Testis (tissue), 3 donors: ENCODE measurements around the gene CTNNB1. TPM values are rescaled to one million over a fixed set of nuclear protein-coding genes. Genes with fewer than 3 reads are reported as not detected.

Source experiments
- DNase-seq: peaks from one replicate; pipeline ENCODE4 v3.0.0-alpha.2; 2019
- H3K27ac ChIP-seq, 2 donors: fragments of 200-600 bp; sonication (generic); one replicate each; pipeline ENCODE4 v1.5.1; 2019
- H3K27me3 ChIP-seq: fragments of 200-600 bp; sonication (generic); one replicate; pipeline ENCODE4 v1.5.1; 2019
- H3K36me3 ChIP-seq: fragments of 200-600 bp; sonication (generic); one replicate; pipeline ENCODE4 v1.5.1; 2017; ENCODE audit warnings: low read depth; ENCODE audit errors: missing control alignments
- H3K4me1 ChIP-seq: fragments of 200-600 bp; sonication (generic); one replicate; pipeline ENCODE4 v1.5.1; 2019
- H3K4me3 ChIP-seq, 2 donors: fragments of 200-600 bp; sonication (generic); one replicate each; pipeline ENCODE4 v1.5.1; 2017 to 2019
- H3K9me3 ChIP-seq: fragments of 200-600 bp; sonication (generic); one replicate; pipeline ENCODE4 v1.5.1; 2017
- CTCF ChIP-seq, 3 experiments: fragments of 450-650 bp in 2 of 3; fragments of 200-600 bp in 1 of 3; sonication (generic) in 1 of 3; IDR thresholded peaks; one replicate each; pipeline ENCODE4 v1.5.1; 2016 to 2019; ENCODE audit warnings: antibody characterized with exemption in 3 of 3, mild to moderate bottlenecking in 2 of 3, moderate library complexity in 1 of 3
- POLR2A ChIP-seq: fragments of 450-650 bp; IDR thresholded peaks from one replicate; pipeline ENCODE4 v1.6.1; 2017; ENCODE audit warnings: antibody characterized with exemption, mild to moderate bottlenecking, moderate library complexity
- WGBS, 2 donors: methylation state at CpG; one replicate each; pipeline ENCODE4 v1.1.5; 2018; 5-methylcytosine and 5-hydroxymethylcytosine counted together
- intact Hi-C: fragments of 100-400 bp; cut with DNase I; formaldehyde crosslinking; loops from one replicate; pipeline ENCODE4 v1.15.1; 2023; ENCODE audit warnings: low total_unique reads
- polyA plus RNA-seq: library from polyadenylated mRNA; stranded (reverse); fragments of 350-450 nt; fragmentation: Illumina TruSeq; extraction: RNeasy Lipid Tissue Mini Kit (QIAGEN cat#74804); gene quantifications from one replicate; pipeline ENCODE4 v1.2.3, GENCODE V29; 2014; ENCODE audit warnings: low read depth, low replicate concordance; ENCODE audit not compliant: insufficient read depth
- total RNA-seq, 2 donors: library from RNA; depleted of rRNA; stranded (reverse); fragments of >200 nt; gene quantifications; one replicate each; pipeline ENCODE4 v1.2.3, GENCODE V29; 2016

CTNNB1 gene
- total and polyA plus RNA-seq, 3 donors from 2014 or later: 146 to 379 (median 293) TPM

DNA sequence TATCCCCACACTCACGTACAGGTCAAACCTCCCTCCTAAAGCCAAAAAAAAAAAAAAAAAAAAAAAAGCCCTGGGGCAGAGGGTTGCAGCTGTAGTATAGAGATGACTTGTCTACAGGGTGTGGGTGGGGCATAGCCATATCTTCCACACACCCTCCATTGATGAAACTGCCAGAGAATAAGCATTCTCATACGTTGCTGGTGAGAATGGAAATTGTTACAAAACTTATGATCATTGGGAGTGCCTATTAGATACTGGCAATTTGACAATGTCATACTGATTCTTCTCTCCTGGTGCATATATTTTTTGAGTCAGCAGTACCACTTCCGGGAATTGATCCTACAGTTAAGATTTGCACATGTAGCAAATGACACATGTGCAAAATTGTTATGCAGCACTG, 11.0 kb upstream of the CTNNB1 start:
- 75 to 80% methylated on average over 3 of the region's 3 CpGs for WGBS, 2 donors
- Histone ChIP-seq H3K4me3 (no peak overlapping the region), H3K27me3 (no peaks in the 10 kb centered on the region), H3K9me3 (no peaks in the 10 kb centered on the region), H3K4me1 (no peaks in the 10 kb centered on the region), H3K36me3 (no peaks in the 10 kb centered on the region), H3K27ac (no peak overlapping the region)
- intact Hi-C loops: no loop called here
- TF ChIP-seq CTCF (IDR thresholded peaks at IDR 0.05): no peak
- TF ChIP-seq POLR2A: no peak
- DNase-seq: no peak

DNA sequence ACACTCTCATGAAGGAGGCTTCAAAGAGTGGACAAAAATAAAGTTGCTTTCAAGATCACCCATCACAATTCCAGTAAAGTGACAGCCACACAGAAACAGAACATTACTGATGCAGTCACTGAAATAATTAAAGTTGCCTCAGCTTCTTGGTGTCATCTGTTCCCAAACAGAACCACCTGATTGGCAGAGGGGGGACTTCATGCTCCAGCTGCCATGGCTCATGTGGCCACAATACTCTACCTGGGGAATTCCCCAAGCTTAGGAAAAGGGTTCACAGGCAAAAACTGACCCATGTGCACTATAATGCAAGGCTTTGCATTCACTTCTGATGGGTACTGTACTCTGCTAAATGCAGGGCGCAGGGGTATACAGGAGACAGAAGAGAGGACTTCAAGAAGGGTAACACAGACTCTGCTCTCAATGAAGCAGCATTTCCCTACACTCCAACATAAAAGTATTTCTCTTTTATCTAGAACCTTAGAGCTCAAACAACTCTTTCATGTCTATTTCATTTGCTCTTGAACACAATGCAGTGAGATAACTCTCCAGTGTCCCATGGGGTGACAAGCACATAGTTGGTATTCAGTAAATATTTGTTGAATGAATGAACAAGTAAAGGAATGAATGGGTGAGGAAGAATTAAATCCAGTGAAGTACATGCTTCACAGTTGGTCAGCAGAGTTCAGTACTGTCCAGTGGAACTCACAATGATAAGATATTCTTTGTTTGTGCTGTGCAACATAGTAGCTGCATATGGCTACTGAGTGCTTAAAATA, 8.6 kb upstream of the CTNNB1 start:
- DNase-seq: no peak
- H3K4me1 ChIP-seq: no peaks in the 10 kb centered on the region
- no peak overlapping the region for H3K4me3 ChIP-seq
- H3K9me3 ChIP-seq: no peaks in the 10 kb centered on the region
- H3K27me3 ChIP-seq: no peaks in the 10 kb centered on the region
- 88 to 89% methylated on average over 1 of the region's 1 CpG for WGBS, 2 donors
- no peak overlapping the region for H3K27ac ChIP-seq
- intact Hi-C loops: no loop called here
- TF ChIP-seq CTCF (IDR thresholded peaks at IDR 0.05): no peak
- H3K36me3 ChIP-seq: no peaks in the 10 kb centered on the region

DNA sequence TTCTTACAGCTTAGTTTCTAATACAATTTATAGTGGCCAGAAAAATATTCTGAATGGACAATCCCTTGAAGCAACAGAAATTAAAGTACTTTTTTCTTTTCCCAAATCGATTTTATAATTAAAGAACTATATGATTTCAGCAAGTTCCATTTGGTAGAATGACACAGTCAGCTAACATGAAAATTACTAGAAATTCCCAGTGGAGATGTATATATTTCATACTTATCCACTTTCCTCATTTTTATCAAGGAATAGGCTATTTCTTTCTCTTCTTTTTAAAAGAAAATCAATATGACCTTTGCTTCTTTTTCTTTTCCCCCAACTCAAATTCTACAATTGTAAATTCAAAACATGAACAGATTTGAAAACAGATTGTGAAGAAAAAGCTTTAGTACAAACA, 6.4 kb upstream of the CTNNB1 start:
- intact Hi-C loops: no loop called here
- H3K4me1 ChIP-seq: no peaks in the 10 kb centered on the region
- no peaks in the 10 kb centered on the region for H3K9me3 ChIP-seq
- no peak for TF ChIP-seq CTCF (IDR thresholded peaks at IDR 0.05)
- no peak for TF ChIP-seq POLR2A
- 85 to 88% methylated on average over 1 of the region's 1 CpG for WGBS, 2 donors
- no peak overlapping the region for H3K27ac ChIP-seq
- H3K36me3 ChIP-seq: no peaks in the 10 kb centered on the region
- DNase-seq: no peak
- no peaks in the 10 kb centered on the region for H3K27me3 ChIP-seq
- H3K4me3 ChIP-seq: no peak overlapping the region

DNA sequence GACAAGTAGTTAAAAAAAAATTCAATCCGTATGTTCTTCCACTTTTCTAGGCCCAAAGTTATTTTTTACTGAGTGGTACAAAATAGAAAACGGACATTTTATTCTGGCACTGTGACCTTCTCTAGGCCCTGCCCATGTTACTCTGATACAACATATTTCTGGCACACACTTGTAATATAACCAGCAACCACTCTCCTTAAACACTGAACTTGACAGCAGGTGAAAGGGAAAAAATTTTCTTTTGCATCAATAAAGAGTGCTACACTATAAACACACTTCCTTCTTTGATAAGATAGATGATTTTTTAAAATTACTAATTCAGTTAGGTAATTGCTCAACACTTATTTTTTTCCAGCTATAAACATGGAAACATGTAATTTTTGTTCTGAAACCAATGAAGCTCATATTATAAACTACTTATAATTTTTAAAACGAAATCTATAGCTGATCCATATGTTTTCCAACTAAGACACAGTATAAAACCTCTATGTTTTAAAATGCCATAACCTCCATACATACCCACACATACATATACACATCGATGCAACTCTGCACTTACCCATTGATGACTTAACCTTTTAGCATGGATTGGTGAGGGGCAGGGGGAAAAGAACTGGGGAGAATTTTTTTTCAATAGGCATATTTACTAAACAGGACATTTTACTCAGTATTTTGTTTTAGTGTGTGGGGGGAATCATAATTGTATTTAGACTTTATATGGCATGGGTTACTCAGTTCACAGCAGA, 5.3 kb upstream of the CTNNB1 start:
- Histone ChIP-seq H3K9me3 (no peaks in the 10 kb centered on the region), H3K36me3 (no peaks in the 10 kb centered on the region), H3K4me3 (no peak overlapping the region), H3K27me3 (no peaks in the 10 kb centered on the region), H3K4me1 (no peaks in the 10 kb centered on the region), H3K27ac (no peak overlapping the region)
- WGBS, 2 donors: 68 to 81% methylated on average over 4 of the region's 4 CpGs
- no peak for TF ChIP-seq CTCF (IDR thresholded peaks at IDR 0.05)
- no peak for TF ChIP-seq POLR2A
- DNase-seq: no peak
- intact Hi-C loops: no loop called here
